ENCODE measurements around the gene HOXC5. TPM values are rescaled to one million over a fixed set of nuclear protein-coding genes. Genes with fewer than 3 reads are reported as not detected.
A peak's percentile ranks its signal among the peaks of the same experiment; 100 is the strongest.

The HOXC5 gene
- total RNA-seq, 1 donor from 2014 or later = not detected

DNA sequence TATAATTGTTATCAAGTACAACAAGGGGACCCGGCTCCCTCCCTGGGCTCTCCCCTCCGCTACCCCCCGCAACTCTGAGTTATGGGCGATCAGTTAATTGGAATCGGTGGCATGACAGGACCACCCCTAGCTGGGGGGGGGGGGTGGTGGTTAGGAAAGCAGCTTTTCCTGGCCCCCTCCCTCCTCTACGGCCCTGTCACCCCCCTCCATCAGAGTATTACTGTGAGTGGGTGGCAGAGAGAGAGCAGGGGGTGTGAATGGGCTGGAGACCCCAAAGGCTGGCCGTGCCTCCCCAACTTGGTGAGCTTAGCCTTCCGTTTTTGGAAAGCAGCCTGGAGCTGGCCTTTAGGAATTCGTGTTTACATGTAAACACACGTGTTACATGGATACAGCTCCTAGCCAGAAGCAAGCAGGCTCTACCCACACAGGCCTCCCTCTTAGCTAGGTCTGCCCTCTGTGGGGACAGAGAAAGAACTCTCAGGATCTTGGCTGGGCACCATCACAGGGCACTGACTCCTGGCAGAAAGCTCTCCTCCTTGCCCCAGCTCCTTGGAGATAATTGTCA lies 19.7 kb downstream of the HOXC5 start:
- no peak overlapping the region for H3K9ac ChIP-seq (ENCODE audit: low read length)
- H3K9me3 Mint-ChIP-seq (ENCODE audit: unreplicated experiment) = peaks cover 11% of the 10 kb centered on the region
- H3K4me3 Mint-ChIP-seq (ENCODE audit: unreplicated experiment) = no peak overlapping the region
- H3K4me2 ChIP-seq (ENCODE audit: low read length) = no peak overlapping the region
- no peaks in the 10 kb centered on the region for H3K4me1 Mint-ChIP-seq (ENCODE audit: low read depth, unreplicated experiment)
- no peaks in the 10 kb centered on the region for H3K4me1 ChIP-seq (ENCODE audit: insufficient read depth, low read length)
- H2AFZ ChIP-seq (ENCODE audit: low read depth, low read length) = no peak overlapping the region
- TF ChIP-seq, protein P1, sequence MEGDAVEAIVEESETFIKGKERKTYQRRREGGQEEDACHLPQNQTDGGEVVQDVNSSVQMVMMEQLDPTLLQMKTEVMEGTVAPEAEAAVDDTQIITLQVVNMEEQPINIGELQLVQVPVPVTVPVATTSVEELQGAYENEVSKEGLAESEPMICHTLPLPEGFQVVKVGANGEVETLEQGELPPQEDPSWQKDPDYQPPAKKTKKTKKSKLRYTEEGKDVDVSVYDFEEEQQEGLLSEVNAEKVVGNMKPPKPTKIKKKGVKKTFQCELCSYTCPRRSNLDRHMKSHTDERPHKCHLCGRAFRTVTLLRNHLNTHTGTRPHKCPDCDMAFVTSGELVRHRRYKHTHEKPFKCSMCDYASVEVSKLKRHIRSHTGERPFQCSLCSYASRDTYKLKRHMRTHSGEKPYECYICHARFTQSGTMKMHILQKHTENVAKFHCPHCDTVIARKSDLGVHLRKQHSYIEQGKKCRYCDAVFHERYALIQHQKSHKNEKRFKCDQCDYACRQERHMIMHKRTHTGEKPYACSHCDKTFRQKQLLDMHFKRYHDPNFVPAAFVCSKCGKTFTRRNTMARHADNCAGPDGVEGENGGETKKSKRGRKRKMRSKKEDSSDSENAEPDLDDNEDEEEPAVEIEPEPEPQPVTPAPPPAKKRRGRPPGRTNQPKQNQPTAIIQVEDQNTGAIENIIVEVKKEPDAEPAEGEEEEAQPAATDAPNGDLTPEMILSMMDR (IDR thresholded peaks at IDR 0.05; ENCODE audit: insufficient read depth, low read depth, low read length) = no peak
- no peak for TF ChIP-seq EZH2 (IDR thresholded peaks at IDR 0.05; ENCODE audit: insufficient read depth, low read length)
- no peaks in the 10 kb centered on the region for H3K9me3 ChIP-seq (ENCODE audit: insufficient read depth, low read depth, low read length)
- H3K79me2 ChIP-seq (ENCODE audit: insufficient read depth, low read length) = no peaks in the 10 kb centered on the region
- no peak for FAIRE-seq
- DNase-seq (ENCODE audit: low read depth) = no peak
- no peak overlapping the region for H3K27ac ChIP-seq (ENCODE audit: low read depth, low read length)
- no peak overlapping the region for H3K4me3 ChIP-seq (ENCODE audit: insufficient read depth, low read depth, low read length)
- H3K27me3 ChIP-seq (ENCODE audit: insufficient read depth, low read length) = peaks cover 87% of the 10 kb centered on the region
- H3K36me3 ChIP-seq (ENCODE audit: insufficient read depth, low read length) = no peaks in the 10 kb centered on the region
- H4K20me1 ChIP-seq (ENCODE audit: insufficient read depth, low read length) = no peaks in the 10 kb centered on the region
- H3K27ac Mint-ChIP-seq (ENCODE audit: unreplicated experiment) = no peak overlapping the region
- H3K27me3 Mint-ChIP-seq (ENCODE audit: low read depth, unreplicated experiment) = peaks cover 90% of the 10 kb centered on the region
- H3K36me3 Mint-ChIP-seq (ENCODE audit: low read depth, unreplicated experiment) = peaks cover 2% of the 10 kb centered on the region

DNA sequence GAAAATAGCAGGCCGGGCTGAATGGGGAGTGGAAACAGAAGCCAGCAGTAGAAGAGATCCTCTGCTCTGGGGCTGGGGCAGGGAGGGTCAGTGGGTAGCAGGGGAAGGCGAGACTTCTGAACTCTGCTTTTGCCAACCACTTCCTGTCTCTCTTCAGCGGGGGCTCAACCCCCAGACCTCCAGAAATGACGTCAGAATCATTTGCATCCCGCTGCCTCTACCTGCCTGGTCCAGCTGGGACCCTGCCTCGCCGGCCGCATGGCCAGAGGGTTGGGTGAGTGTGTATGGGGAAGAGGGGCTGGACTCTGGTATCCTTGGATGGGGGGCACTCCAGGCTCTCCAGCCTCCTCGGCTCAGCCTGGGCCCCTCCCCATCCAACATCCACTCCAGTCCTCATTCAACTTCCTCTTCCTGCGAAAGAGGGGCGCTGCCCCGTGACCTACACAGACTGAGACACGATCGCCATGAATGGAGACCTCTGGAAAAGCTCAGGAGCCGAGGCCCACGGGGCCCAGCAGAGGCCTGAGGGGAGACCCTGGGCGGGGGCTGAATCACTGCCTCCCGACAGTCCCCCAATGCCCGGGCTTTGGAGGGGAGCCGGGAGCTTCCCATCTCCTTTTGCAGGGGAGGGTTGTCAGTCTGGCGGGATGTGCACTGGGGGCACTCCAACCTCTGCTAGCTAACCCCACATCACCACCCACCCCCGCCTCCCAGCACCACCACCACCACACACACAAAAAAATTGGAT lies 20.3 kb downstream of the HOXC5 start:
- Histone ChIP-seq H3K4me2 (ENCODE audit: low read length) (peak overlapping the region; percentile 65), H3K36me3 (ENCODE audit: insufficient read depth, low read length) (no peaks in the 10 kb centered on the region), H3K4me1 (ENCODE audit: insufficient read depth, low read length) (no peaks in the 10 kb centered on the region), H3K9me3 (ENCODE audit: insufficient read depth, low read depth, low read length) (no peaks in the 10 kb centered on the region), H3K27me3 (ENCODE audit: insufficient read depth, low read length) (peaks cover 87% of the 10 kb centered on the region), H3K79me2 (ENCODE audit: insufficient read depth, low read length) (no peaks in the 10 kb centered on the region), H2AFZ (ENCODE audit: low read depth, low read length) (peak overlapping the region; percentile 11), H3K4me3 (ENCODE audit: insufficient read depth, low read depth, low read length) (no peak overlapping the region), H3K27ac (ENCODE audit: low read depth, low read length) (no peak overlapping the region), H4K20me1 (ENCODE audit: insufficient read depth, low read length) (no peaks in the 10 kb centered on the region), H3K9ac (ENCODE audit: low read length) (no peak overlapping the region)
- Mint-ChIP-seq H3K4me1 (ENCODE audit: low read depth, unreplicated experiment) (no peaks in the 10 kb centered on the region), H3K9me3 (ENCODE audit: unreplicated experiment) (peaks cover 11% of the 10 kb centered on the region), H3K27ac (ENCODE audit: unreplicated experiment) (no peak overlapping the region), H3K36me3 (ENCODE audit: low read depth, unreplicated experiment) (peaks cover 2% of the 10 kb centered on the region), H3K4me3 (ENCODE audit: unreplicated experiment) (no peak overlapping the region), H3K27me3 (ENCODE audit: low read depth, unreplicated experiment) (peaks cover 90% of the 10 kb centered on the region)
- DNase-seq (ENCODE audit: low read depth) (no peak), FAIRE-seq (no peak)
- TF ChIP-seq, protein P1 (IDR thresholded peaks at IDR 0.05; ENCODE audit: insufficient read depth, low read depth, low read length) = no peak
- TF ChIP-seq EZH2 (IDR thresholded peaks at IDR 0.05; ENCODE audit: insufficient read depth, low read length) = no peak
